ENCODE data around the gene CD93.

GRCh38 chr20:23111307-23111943 is 25.3 kb upstream of the CD93 start:
- no peak for TF ChIP-seq CTCF (IDR thresholded peaks at IDR 0.05; ENCODE audit: low read depth, low read length, missing input control)
- no peak for TF ChIP-seq ZBTB33 (IDR thresholded peaks at IDR 0.05)
- TF ChIP-seq TAF1 (conservative IDR thresholded peaks at IDR 0.05) = no peak
- TF ChIP-seq SP1 (IDR thresholded peaks at IDR 0.05) = no peak
- TF ChIP-seq MAX (IDR thresholded peaks at IDR 0.05) = no peak
- TF ChIP-seq RAD21 (IDR thresholded peaks at IDR 0.05) = no peak
- no peak for TF ChIP-seq REST (IDR thresholded peaks at IDR 0.05)
- TF ChIP-seq ATF3 (IDR thresholded peaks at IDR 0.05) = no peak
- no peak for TF ChIP-seq YY1 (IDR thresholded peaks at IDR 0.05)
- TF ChIP-seq EGR1 (IDR thresholded peaks at IDR 0.05; ENCODE audit: low read depth in 2 of 2) = no peak
- no peak for TF ChIP-seq GABPA (IDR thresholded peaks at IDR 0.05 in 1 of 2, conservative IDR thresholded peaks at IDR 0.05 in 1 of 2)
